ENCODE data around the gene NAB1.

DNA sequence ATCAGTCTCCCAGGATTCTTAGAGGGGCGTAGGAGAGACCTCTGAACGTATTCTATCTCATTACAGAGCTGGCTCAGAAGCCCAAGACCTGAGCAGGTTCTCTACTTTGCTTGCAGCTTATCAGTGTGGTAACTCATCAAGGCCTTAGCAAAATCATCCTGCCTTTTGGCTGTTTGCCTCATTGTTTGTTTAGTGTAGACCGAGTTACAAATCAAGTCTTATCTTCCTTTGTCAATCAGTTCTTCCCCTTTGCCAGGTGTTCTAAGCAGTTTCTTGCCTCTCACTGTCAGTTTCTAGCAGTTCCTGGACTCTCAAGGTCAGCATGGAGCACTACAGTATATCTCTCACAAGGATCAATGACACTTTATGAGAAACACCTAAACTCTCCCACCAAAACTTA lies 30.9 kb upstream of the NAB1 start:
- TF ChIP-seq POLR2AphosphoS5 (IDR thresholded peaks at IDR 0.05; ENCODE audit: low read depth): no peak
- TF ChIP-seq, protein P1, sequence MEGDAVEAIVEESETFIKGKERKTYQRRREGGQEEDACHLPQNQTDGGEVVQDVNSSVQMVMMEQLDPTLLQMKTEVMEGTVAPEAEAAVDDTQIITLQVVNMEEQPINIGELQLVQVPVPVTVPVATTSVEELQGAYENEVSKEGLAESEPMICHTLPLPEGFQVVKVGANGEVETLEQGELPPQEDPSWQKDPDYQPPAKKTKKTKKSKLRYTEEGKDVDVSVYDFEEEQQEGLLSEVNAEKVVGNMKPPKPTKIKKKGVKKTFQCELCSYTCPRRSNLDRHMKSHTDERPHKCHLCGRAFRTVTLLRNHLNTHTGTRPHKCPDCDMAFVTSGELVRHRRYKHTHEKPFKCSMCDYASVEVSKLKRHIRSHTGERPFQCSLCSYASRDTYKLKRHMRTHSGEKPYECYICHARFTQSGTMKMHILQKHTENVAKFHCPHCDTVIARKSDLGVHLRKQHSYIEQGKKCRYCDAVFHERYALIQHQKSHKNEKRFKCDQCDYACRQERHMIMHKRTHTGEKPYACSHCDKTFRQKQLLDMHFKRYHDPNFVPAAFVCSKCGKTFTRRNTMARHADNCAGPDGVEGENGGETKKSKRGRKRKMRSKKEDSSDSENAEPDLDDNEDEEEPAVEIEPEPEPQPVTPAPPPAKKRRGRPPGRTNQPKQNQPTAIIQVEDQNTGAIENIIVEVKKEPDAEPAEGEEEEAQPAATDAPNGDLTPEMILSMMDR (IDR thresholded peaks at IDR 0.05; ENCODE audit: insufficient read depth, low read length): no peak

All from HL-60 (cell line).